Spinal cord (tissue), 10 donors: ENCODE results near the gene CT47A1. TPM values are rescaled to one million over a fixed set of nuclear protein-coding genes. Genes with fewer than 3 reads are reported as not detected.
"Not testable (repeated sequence)": the region's sequence is repeated elsewhere in the genome, so short reads cannot be mapped to it uniquely, and the experiment has no call there.

Experiments used
- DNase-seq, 6 donors: peaks; one replicate each; pipeline versions ENCODE4 v3.0.0 to v3.0.0-alpha.2; 2013 to 2015; ENCODE audit warnings: low spot score in 6 of 6, low read depth in 4 of 6
- H3K27ac ChIP-seq: one replicate; pipeline ENCODE4 v1.5.1; 2013; ENCODE audit warnings: low read depth, low read length, control low read depth
- H3K27me3 ChIP-seq: one replicate; pipeline ENCODE4 v1.6.1; 2013; ENCODE audit warnings: low read length; ENCODE audit not compliant: control insufficient read depth, insufficient read depth
- H3K36me3 ChIP-seq: one replicate; pipeline ENCODE4 v1.6.1; 2013; ENCODE audit warnings: low read length; ENCODE audit not compliant: control insufficient read depth, insufficient read depth
- H3K4me1 ChIP-seq: one replicate; pipeline ENCODE4 v1.6.1; 2013; ENCODE audit warnings: low read length; ENCODE audit not compliant: control insufficient read depth, insufficient read depth
- H3K4me3 ChIP-seq: one replicate; pipeline ENCODE4 v1.5.1; 2013; ENCODE audit warnings: low read depth, low read length, control low read depth
- H3K9me3 ChIP-seq: one replicate; pipeline ENCODE4 v1.6.1; 2013; ENCODE audit warnings: low read length; ENCODE audit not compliant: control insufficient read depth, insufficient read depth
- WGBS: methylation state at CpG from one replicate; pipeline ENCODE4 v1.1.5; 2013; ENCODE audit warnings: missing lambda C conversion rate; ENCODE audit not compliant: insufficient coverage; 5-methylcytosine and 5-hydroxymethylcytosine counted together
- polyA plus RNA-seq, 2 donors: library from polyadenylated mRNA; unstranded; fragments of 120-200 nt; gene quantifications; one replicate each; pipeline ENCODE4 v1.2.1, GENCODE V29; 2013; ENCODE audit not compliant: insufficient read length in 2 of 2
- small RNA-seq: library from RNA; depleted of rRNA; stranded (forward); fragments of <200 nt; gene quantifications from one replicate; pipeline ENCODE3, GENCODE V24; 2014; ENCODE audit warnings: low replicate concordance
- total RNA-seq, 2 donors: library from RNA; depleted of rRNA in 1 of 2; stranded (reverse); fragments of 120-200 nt in 1 of 2; fragments of >200 nt in 1 of 2; gene quantifications; one replicate each; pipeline versions ENCODE4 v1.2.3 to v1.2.4, GENCODE V29; 2013 to 2014
- donor health status: healthy.

CT47A1 gene
- total and polyA plus RNA-seq, 4 donors: not detected

DNA sequence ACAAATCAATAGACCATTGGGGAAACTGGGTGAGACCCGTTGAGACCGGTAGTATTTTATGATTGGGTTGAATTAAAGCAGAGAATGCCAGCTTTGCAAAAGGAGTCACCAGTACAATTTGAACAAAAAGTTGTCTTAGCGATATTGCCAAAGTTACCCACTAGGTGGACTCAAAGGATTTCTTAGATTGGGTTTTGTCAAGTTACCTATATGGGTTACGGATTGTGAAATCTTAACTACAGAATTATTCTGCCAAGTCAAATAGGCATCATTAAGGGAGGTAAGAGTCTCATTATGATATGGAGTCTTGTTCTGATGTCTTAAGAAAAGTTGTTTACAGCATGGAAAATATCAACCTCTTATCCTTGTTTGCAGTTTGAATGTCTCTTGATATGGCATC lies 15.0 kb upstream of the CT47A1 start:
- peak in 2 of 6 donors; percentile 11 to 54 for DNase-seq
- WGBS: no CpG with 5 or more reads among the region's 4 CpGs
- no peaks in the 10 kb centered on the region for H3K9me3 ChIP-seq

DNA sequence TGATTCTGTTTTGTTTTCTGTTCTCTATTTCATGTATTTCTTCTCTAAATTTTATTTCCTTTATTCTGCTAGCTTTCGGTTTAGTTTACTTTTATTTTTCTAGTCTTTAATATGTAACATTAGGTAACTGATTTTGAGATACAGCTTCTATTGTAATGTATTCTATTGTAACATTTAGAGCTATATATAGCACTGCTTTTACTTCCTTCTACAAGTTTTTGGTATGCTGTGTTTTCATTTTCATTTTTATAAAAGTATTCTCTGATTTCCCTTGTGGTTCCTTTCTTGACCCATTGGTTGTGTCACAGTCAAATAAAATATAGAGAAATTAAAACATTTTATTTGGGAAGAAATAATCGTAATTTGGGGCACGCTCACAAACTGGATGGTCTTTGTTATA lies 13.9 kb upstream of the CT47A1 start:
- Histone ChIP-seq H3K4me3 (no peak overlapping the region), H3K27me3 (no peaks in the 10 kb centered on the region), H3K4me1 (no peaks in the 10 kb centered on the region), H3K9me3 (no peaks in the 10 kb centered on the region), H3K36me3 (no peaks in the 10 kb centered on the region), H3K27ac (no peak overlapping the region)
- DNase-seq: no peak
- 100% methylated on average over 1 of the region's 3 CpGs for WGBS

More for the DNA sequence above, 15.0 kb upstream of the CT47A1 start:
- H3K4me1 ChIP-seq: no peaks in the 10 kb centered on the region
- H3K27ac ChIP-seq: no peak overlapping the region
- no peaks in the 10 kb centered on the region for H3K36me3 ChIP-seq
- H3K27me3 ChIP-seq: no peaks in the 10 kb centered on the region
- no peak overlapping the region for H3K4me3 ChIP-seq

DNA sequence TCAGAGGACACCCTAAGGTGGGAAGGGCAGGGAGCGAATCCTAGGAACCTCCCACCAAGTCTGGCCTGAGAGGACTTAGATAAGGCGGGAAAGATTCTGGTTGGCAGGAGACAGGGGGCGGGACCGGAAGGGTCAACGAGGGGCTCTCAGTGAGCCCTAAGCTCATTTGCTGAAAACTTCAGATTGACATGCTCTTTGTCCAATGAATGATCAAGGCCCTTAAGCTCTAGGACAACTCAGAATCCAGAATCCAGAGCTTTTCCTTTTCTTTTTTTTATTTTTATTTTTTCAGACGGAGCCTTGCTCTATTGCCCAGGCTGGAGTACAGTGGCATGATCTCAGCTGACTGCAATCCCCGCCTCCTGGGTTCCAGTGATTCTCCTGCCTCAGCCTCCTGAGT lies 29.1 kb downstream of the CT47A1 start, which contains the start of gene CT47A7:
Gene CT47A7 (minus strand): TSS at position 101 of the 400 bp plus-strand sequence. CDS start 255 bp downstream, outside the sequence.
- not testable (repeated sequence) for H3K4me3 ChIP-seq, H3K4me1 ChIP-seq, DNase-seq, H3K27me3 ChIP-seq, H3K36me3 ChIP-seq, H3K27ac ChIP-seq, H3K9me3 ChIP-seq
- WGBS: no CpG with 5 or more reads among the region's 7 CpGs

Small RNAs within 50 kb of the gene (small RNA-seq; reads per million reads assigned to genes)
- not detected for gene AL670379.1
- gene AL670379.10: not detected
- gene AL670379.11: not detected
- gene AL670379.12: not detected
- not detected for gene AL670379.2
- gene AL670379.3: not detected
- gene AL670379.4: not detected
- gene AL670379.5: not detected
- not detected for gene AL670379.6
- gene AL670379.7: not detected
- not detected for gene AL670379.8
- not detected for gene AL670379.9

Other genes starting within 250 kb of the CT47A1 start
- gene CT47B1, start 109.9 kb downstream of the CT47A1 start, total RNA-seq: not detected
- gene CT47B1, start 109.9 kb downstream of the CT47A1 start, polyA plus RNA-seq: not detected
- not detected for gene CT47A11, start 48.6 kb downstream of the CT47A1 start, total RNA-seq
- gene CT47A11, start 48.6 kb downstream of the CT47A1 start, polyA plus RNA-seq: not detected
- not detected for gene CT47A10, start 43.7 kb downstream of the CT47A1 start, total RNA-seq
- gene CT47A10, start 43.7 kb downstream of the CT47A1 start, polyA plus RNA-seq: not detected
- gene CT47A9, start 38.9 kb downstream of the CT47A1 start, total RNA-seq: not detected
- gene CT47A9, start 38.9 kb downstream of the CT47A1 start, polyA plus RNA-seq: not detected
- not detected for gene CT47A8, start 34.0 kb downstream of the CT47A1 start, total RNA-seq
- gene CT47A8, start 34.0 kb downstream of the CT47A1 start, polyA plus RNA-seq: not detected
- gene CT47A7, start 29.2 kb downstream of the CT47A1 start, total RNA-seq: not detected
- gene CT47A7, start 29.2 kb downstream of the CT47A1 start, polyA plus RNA-seq: not detected
- gene CT47A6, start 24.3 kb downstream of the CT47A1 start, total RNA-seq: not detected
- gene CT47A6, start 24.3 kb downstream of the CT47A1 start, polyA plus RNA-seq: not detected
- not detected for gene CT47A5, start 19.4 kb downstream of the CT47A1 start, total RNA-seq
- gene CT47A5, start 19.4 kb downstream of the CT47A1 start, polyA plus RNA-seq: not detected
- not detected for gene CT47A4, start 14.6 kb downstream of the CT47A1 start, total RNA-seq
- not detected for gene CT47A4, start 14.6 kb downstream of the CT47A1 start, polyA plus RNA-seq
- gene CT47A3, start 9.7 kb downstream of the CT47A1 start, total RNA-seq: not detected
- not detected for gene CT47A3, start 9.7 kb downstream of the CT47A1 start, polyA plus RNA-seq
- gene CT47A2, start 4.8 kb downstream of the CT47A1 start, total RNA-seq: not detected
- gene CT47A2, start 4.8 kb downstream of the CT47A1 start, polyA plus RNA-seq: not detected
- gene GLUD2, start 61.9 kb upstream of the CT47A1 start, total RNA-seq: 1 to 10 TPM; 4.7 to 5.6 TPM
- 10 to 100 TPM; 11.4 to 15.7 TPM for gene GLUD2, start 61.9 kb upstream of the CT47A1 start, polyA plus RNA-seq